Endothelial cell of umbilical vein (primary cell): ENCODE measurements around the gene MAML3. TPM values are rescaled to one million over a fixed set of nuclear protein-coding genes. Genes with fewer than 3 reads are reported as not detected.

ENCODE experiments used
- BruUV-seq: library from RNA; stranded (reverse); fragments of 400-500 nt; replicated peaks from 2 replicates; lab custom pipeline; 2021; lab: Mats Ljungman, UMichigan
- CTCF ChIA-PET: fragments of 300-600, 350-600 bp; sonication (Branson Sonifier 250); formaldehyde crosslinking; loops from one replicate; lab custom pipeline; 2021; ENCODE audit warnings: antibody characterized with exemption, inconsistent platforms; lab: Charles Lee
- POLR2A ChIA-PET: fragments of 300-600, 350-600 bp; sonication (Branson Sonifier 250); formaldehyde crosslinking; loops from one replicate; lab custom pipeline; 2021; ENCODE audit warnings: antibody characterized with exemption, inconsistent platforms; lab: Charles Lee
- DNase-seq: peaks from one replicate; pipeline ENCODE4 v3.0.0-alpha.2; 2011; ENCODE audit warnings: low read depth, low spot score
- FAIRE-seq: peaks from 2 replicates; lab custom pipeline; 2011; peaks lifted over from hg19 to GRCh38; lab: Jason Lieb, UNC
- H2AFZ ChIP-seq: 2 replicates; pipeline ENCODE4 v1.6.0; 2012; ENCODE audit warnings: low read depth, low read length, control low read depth, inconsistent platforms
- H3K27ac ChIP-seq: 2 replicates; pipeline ENCODE4 v1.5.1; 2011; ENCODE audit warnings: low read depth, mild to moderate bottlenecking, control low read depth, low read length, moderate library complexity; ENCODE audit not compliant: insufficient read depth
- H3K27me3 ChIP-seq, 2 experiments: 2 replicates each; pipeline versions ENCODE4 v1.6.0 to v1.6.1; 2011; ENCODE audit warnings: low read length in 2 of 2, mixed read lengths in 1 of 2; ENCODE audit not compliant: control insufficient read depth in 2 of 2, insufficient read depth in 2 of 2
- H3K36me3 ChIP-seq, 2 experiments: 2 replicates in 1 of 2; 3 replicates in 1 of 2; pipeline ENCODE4 v1.5.1; 2011; ENCODE audit warnings: low read length in 2 of 2, mild to moderate bottlenecking in 1 of 2, moderate library complexity in 1 of 2; ENCODE audit not compliant: control insufficient read depth in 2 of 2, insufficient read depth in 2 of 2; ENCODE audit errors: extremely low read depth in 1 of 2
- H3K4me1 ChIP-seq: 3 replicates; pipeline ENCODE4 v1.5.1; 2011; ENCODE audit warnings: mild to moderate bottlenecking, low read length; ENCODE audit not compliant: control insufficient read depth, insufficient read depth; ENCODE audit errors: extremely low read depth
- H3K4me2 ChIP-seq: 2 replicates; pipeline ENCODE4 v1.6.1; 2011; ENCODE audit warnings: low read length, control low read depth, mixed read lengths; ENCODE audit not compliant: insufficient read depth
- H3K4me3 ChIP-seq, 3 experiments: fragments of 200-600 bp in 1 of 3; sonication (generic), shearing (Covaris generic) in 1 of 3; replicated peaks in 1 of 3; 2 replicates each; pipeline ENCODE4 v1.5.1; 2011 to 2016; ENCODE audit warnings: control low read depth in 3 of 3, low read length in 3 of 3, mild to moderate bottlenecking in 2 of 3, inconsistent platforms in 1 of 3, low read depth in 1 of 3, moderate library complexity in 1 of 3; ENCODE audit not compliant: insufficient read depth in 1 of 3
- H3K79me2 ChIP-seq: 2 replicates; pipeline ENCODE4 v1.6.0; 2012; ENCODE audit warnings: low read length, inconsistent platforms; ENCODE audit not compliant: control insufficient read depth, insufficient read depth
- H3K9ac ChIP-seq: replicated peaks from 2 replicates; pipeline ENCODE3; 2011; ENCODE audit warnings: low read length, control low read depth; ENCODE audit not compliant: insufficient read depth; ENCODE audit errors: extremely low read depth
- H3K9me1 ChIP-seq: replicated peaks from 3 replicates; pipeline ENCODE4 v1.6.0; 2011; ENCODE audit warnings: mild to moderate bottlenecking, low read length; ENCODE audit not compliant: control insufficient read depth, insufficient read depth; ENCODE audit errors: extremely low read depth
- H3K9me3 ChIP-seq: replicated peaks from 2 replicates; pipeline ENCODE4 v1.5.1; 2012; ENCODE audit warnings: low read length, inconsistent platforms; ENCODE audit not compliant: control insufficient read depth, insufficient read depth
- H4K20me1 ChIP-seq: replicated peaks from 2 replicates; pipeline ENCODE3; 2011; ENCODE audit warnings: mild to moderate bottlenecking, low read length; ENCODE audit not compliant: control insufficient read depth, insufficient read depth; ENCODE audit errors: extremely low read depth
- CTCF ChIP-seq, 2 donors: IDR thresholded peaks; 1 replicate in 1 of 2; 2 replicates in 1 of 2; pipeline ENCODE4 v1.5.1; 2011; ENCODE audit warnings: low read length in 2 of 2, mild to moderate bottlenecking in 2 of 2, moderate library complexity in 2 of 2, control low read depth in 1 of 2, inconsistent platforms in 1 of 2, low read depth in 1 of 2; ENCODE audit not compliant: insufficient read depth in 1 of 2; ENCODE audit errors: extremely low read depth in 1 of 2
- EZH2 ChIP-seq: IDR thresholded peaks from 2 replicates; pipeline ENCODE4 v1.6.1; 2012; ENCODE audit warnings: borderline replicate concordance, low read depth, mild to moderate bottlenecking, moderate library complexity, low read length, inconsistent platforms; ENCODE audit not compliant: severe bottlenecking
- FOS ChIP-seq: IDR thresholded peaks from 2 replicates; pipeline ENCODE4 v1.6.1; 2011; ENCODE audit warnings: mild to moderate bottlenecking, low read length, moderate library complexity, borderline replicate concordance; ENCODE audit not compliant: insufficient read depth
- GATA2 ChIP-seq: IDR thresholded peaks from 2 replicates; pipeline ENCODE4 v1.7.0; 2011; ENCODE audit warnings: low read depth, mild to moderate bottlenecking, moderate library complexity, mixed read lengths, low read length; ENCODE audit not compliant: insufficient read length, insufficient read depth
- JUN ChIP-seq: IDR thresholded peaks from 2 replicates; pipeline ENCODE4 v1.6.1; 2011; ENCODE audit warnings: borderline replicate concordance, low read depth; ENCODE audit not compliant: insufficient read length, insufficient read depth
- MAX ChIP-seq: IDR thresholded peaks from 2 replicates; pipeline ENCODE4 v1.6.1; 2011; ENCODE audit not compliant: insufficient read depth, insufficient read length
- MYC ChIP-seq: IDR thresholded peaks from one replicate; pipeline ENCODE4 v1.6.1; 2011; ENCODE audit warnings: mild to moderate bottlenecking, low read depth, low read length
- POLR2A ChIP-seq: IDR thresholded peaks from 2 replicates; pipeline ENCODE4 v1.6.1; 2012; ENCODE audit warnings: low read depth, mild to moderate bottlenecking, control low read depth, low read length
- POLR2AphosphoS5 ChIP-seq: IDR thresholded peaks from 2 replicates; pipeline ENCODE4 v1.6.1; 2012; ENCODE audit warnings: low read depth, mild to moderate bottlenecking, control low read depth, low read length, moderate library complexity; ENCODE audit not compliant: insufficient read depth
- dilution Hi-C: fragments of 300-500 bp; cut with MboI; formaldehyde crosslinking; loops from one replicate; pipeline ENCODE4 v1.15.0; 2019; ENCODE audit warnings: low sequenced_read_pairs; ENCODE audit not compliant: extremely low pct_ligation_motif_present
- intact Hi-C: fragments of 100-400 bp; cut with micrococcal nuclease; formaldehyde crosslinking; loops from one replicate; pipeline ENCODE4 v1.10.0; 2022
- polyA plus RNA-seq, 4 experiments: library from polyadenylated mRNA; depleted of rRNA in 3 of 4; stranded (reverse) in 3 of 4; unstranded in 1 of 4; fragments of >200 nt; gene quantifications; 2 replicates each; pipeline versions ENCODE4 v1.2.1 to v1.2.3, GENCODE V29; 2011 to 2012; ENCODE audit warnings: missing spikeins in 1 of 4
- total RNA-seq: library from RNA; stranded (reverse); gene quantifications from 2 replicates; pipeline ENCODE4 v1.2.3, GENCODE V29; 2021

MAML3 gene
- total and polyA plus RNA-seq, 2 donors (not counting 3 experiments of a cell fraction or from before 2014, with no cell fraction given): 14.0 to 20.3 TPM

- intact Hi-C loops: no loop called here
- dilution Hi-C loops: no loop called here
Observed at GRCh38 chr4:139749835-139750498, 404.0 kb downstream of the MAML3 start.

More at GRCh38 chr4:139749835-139750498, 404.0 kb downstream of the MAML3 start:
- Histone ChIP-seq H3K4me2 (no peak overlapping the region), H3K27ac (no peak overlapping the region), H3K36me3 (no peaks in the 10 kb centered on the region), H3K4me3 (no peak overlapping the region), H3K9ac (no peak overlapping the region), H2AFZ (no peak overlapping the region), H3K79me2 (no peaks in the 10 kb centered on the region), H3K4me1 (no peaks in the 10 kb centered on the region), H3K27me3 (no peaks in the 10 kb centered on the region), H3K9me1 (no peaks in the 10 kb centered on the region), H4K20me1 (no peaks in the 10 kb centered on the region), H3K9me3 (no peaks in the 10 kb centered on the region)
- TF ChIP-seq JUN (no peak), CTCF (IDR thresholded peaks at IDR 0.05; ENCODE audit: extremely low read depth in 1 of 2, insufficient read depth in 1 of 2, low read depth in 1 of 2, low read length in 2 of 2) (no peak), MYC (no peak), POLR2AphosphoS5 (no peak), EZH2 (no peak), FOS (no peak), POLR2A (no peak), GATA2 (no peak), MAX (no peak)
- POLR2A ChIA-PET: no interaction called here
- no TSS peak for BruUV-seq
- CTCF ChIA-PET: interaction anchor here (1.3 to 2.8 kb wide), 2 partner anchors 10 to 11 kb away, joined by 5 to 13 read pairs; no protein-coding TSS in a partner anchor
- FAIRE-seq (no peak), DNase-seq (no peak)
